Endothelial cell of umbilical vein (primary cell): ENCODE measurements around the gene BBS10.

ENCODE experiments used
- POLR2A ChIP-seq: IDR thresholded peaks from 2 replicates; pipeline ENCODE4 v1.6.1; 2012; ENCODE audit warnings: low read depth, mild to moderate bottlenecking, control low read depth, low read length
- TF ChIP-seq, protein P1 (sequence below), 2 donors: IDR thresholded peaks; 1 replicate in 1 of 2; 2 replicates in 1 of 2; pipeline ENCODE4 v1.5.1; 2011; ENCODE audit warnings: low read length in 2 of 2, mild to moderate bottlenecking in 2 of 2, moderate library complexity in 2 of 2, control low read depth in 1 of 2, inconsistent platforms in 1 of 2, low read depth in 1 of 2; ENCODE audit not compliant: insufficient read depth in 1 of 2; ENCODE audit errors: extremely low read depth in 1 of 2

DNA sequence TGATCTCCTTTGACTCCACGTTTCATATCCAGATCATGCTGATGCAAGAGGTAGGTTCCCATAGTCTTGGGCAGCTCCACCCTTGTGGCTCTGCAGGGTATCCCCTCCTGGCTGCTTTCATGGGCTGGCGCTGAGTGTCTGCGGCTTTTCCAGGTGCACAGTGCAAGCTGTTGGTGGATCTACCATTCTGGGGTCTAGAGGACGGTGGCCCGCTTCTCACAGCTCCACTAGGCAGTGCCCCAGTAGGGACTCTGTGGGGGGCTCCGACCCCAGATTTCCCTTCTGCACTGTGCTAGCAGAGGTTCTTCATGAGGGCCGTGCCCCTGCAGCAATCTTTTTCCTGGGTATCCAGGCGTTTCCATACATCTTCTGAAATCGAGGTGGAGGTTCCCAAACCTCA is 12.1 kb upstream of the BBS10 start:
- TF ChIP-seq, protein P1, sequence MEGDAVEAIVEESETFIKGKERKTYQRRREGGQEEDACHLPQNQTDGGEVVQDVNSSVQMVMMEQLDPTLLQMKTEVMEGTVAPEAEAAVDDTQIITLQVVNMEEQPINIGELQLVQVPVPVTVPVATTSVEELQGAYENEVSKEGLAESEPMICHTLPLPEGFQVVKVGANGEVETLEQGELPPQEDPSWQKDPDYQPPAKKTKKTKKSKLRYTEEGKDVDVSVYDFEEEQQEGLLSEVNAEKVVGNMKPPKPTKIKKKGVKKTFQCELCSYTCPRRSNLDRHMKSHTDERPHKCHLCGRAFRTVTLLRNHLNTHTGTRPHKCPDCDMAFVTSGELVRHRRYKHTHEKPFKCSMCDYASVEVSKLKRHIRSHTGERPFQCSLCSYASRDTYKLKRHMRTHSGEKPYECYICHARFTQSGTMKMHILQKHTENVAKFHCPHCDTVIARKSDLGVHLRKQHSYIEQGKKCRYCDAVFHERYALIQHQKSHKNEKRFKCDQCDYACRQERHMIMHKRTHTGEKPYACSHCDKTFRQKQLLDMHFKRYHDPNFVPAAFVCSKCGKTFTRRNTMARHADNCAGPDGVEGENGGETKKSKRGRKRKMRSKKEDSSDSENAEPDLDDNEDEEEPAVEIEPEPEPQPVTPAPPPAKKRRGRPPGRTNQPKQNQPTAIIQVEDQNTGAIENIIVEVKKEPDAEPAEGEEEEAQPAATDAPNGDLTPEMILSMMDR (IDR thresholded peaks at IDR 0.05; ENCODE audit: extremely low read depth in 1 of 2, insufficient read depth in 1 of 2, low read depth in 1 of 2, low read length in 2 of 2) = no peak
- TF ChIP-seq POLR2A = no peak
